ENCODE measurements around the gene B4GALNT3.

Gene B4GALNT3

DNA sequence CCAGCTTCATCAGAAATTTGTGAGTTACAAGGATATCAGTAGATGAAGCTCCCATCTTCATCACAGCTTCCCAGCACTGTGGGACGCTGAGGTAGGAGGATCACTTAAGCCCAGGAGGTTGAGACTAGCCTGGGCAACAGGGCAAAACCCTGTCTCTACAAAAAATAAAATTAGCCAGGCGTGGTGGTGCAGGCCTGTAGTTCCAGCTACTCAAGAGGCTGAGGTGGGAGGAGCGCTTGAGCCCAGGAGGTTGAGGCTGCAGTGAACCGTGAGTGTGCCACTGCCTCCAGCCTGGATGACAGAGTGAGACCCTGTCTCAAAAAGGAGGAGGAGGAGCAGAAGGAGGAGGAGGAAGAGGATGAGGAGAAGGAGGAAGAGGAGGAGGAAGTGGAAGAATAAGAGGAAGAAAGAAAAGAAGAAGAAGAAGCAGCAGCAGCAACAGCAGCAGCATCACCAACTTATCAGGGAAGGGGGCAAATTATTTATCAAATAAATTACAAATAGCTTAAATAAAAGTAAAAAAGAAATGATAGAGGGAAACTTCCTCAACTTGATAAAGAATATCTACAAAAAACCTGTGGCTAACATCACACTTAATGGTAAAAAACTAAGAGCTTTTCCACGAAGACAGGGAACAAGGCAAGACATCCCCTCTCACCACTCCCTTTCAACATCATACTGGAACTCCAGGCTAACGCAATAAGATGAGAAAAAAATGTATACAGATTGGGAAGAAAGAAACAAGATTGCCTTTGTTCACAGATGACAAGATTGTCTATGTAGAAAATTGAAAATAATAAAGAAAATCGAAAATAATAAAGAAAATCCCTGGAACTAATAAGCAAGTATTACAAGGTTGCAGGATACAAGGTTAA is 133.9 kb downstream of the B4GALNT3 start:
- DNase-seq (ENCODE audit: low spot score) = no peak

DNA sequence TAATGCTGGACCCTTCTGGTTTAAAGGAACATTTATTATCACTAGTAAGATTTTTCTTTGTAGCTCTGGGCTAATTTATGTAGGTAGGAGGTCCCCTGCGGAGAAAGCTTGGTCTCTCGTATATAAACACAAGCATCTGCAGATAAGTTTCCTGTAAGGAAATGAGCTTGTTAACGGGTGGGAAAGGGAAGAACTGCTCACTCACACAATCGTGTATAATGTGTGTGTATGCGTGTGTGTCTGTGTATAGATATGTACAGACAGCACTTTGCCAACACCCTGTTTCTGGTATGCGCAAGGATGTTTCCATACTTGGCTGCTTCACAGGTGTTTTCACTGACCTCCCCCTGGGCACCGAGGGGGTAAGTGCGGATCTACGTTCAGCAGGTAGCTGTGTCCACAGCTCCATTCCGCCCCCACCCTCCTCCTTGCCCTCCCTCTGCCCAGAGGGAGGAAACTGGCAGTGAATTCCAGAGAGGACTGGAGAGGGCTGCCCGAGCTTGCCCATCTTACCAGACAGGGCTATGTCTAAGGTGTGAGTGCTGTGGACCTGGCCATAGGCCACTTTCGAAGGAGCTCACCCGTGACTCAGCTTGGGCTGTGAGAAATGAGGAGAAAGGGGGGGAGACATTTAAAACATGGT is 138.3 kb downstream of the B4GALNT3 start:
- DNase-seq (ENCODE audit: low spot score) = no peak

DNA sequence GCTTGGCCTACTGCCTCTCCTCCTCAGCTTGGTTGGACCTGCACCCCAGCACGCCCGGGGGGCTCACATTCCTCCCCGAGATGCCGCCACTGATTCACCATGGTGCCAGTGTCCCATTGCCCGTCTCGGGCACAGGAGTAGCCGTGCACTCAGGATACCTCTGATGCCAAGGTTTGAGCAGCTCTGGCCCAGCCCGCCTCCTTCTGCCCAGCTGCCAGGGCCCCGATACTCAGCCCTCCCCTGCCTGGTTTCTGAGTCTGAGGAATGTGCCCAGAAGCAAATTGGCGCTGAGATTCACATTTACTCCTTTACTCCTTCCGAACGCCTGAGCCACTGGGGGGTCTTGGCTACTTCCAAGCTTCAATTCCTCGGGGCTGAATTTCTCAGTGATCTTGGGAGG is 140.0 kb downstream of the B4GALNT3 start:
- DNase-seq (ENCODE audit: low spot score) = no peak

DNA sequence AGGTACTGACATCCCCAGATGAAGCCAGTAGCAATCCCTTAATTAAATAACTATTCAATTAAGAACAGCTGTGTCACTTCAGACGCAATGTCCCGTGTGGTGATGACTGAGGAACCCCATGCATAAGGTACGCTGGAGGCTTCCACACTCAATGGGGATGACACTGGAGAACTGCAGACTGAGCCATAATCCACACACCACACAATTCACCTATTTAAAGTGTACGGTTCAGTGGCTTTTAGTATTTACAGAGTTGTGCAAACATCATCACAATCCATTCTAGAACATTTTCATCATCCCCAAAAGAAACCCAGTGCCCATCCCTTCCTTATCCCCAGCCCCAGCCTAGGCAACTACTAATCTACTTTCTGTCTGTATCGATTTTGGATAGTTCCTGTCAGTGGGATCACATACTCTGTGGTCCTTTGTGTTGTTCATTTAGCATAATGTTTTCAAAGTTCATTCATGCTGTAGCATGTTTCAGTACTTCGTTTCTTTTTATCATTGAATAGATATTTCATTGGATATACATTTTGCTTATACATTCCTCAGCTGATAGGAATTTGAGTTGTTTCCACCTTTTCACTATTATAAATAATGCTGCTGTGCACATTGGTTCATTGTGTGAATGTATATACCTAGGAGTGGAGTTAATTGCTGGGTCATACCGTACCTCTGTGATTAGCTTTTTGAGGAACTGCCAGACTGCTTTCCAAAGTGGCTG is 142.4 kb downstream of the B4GALNT3 start:
- no peak for DNase-seq (ENCODE audit: low spot score)

DNA sequence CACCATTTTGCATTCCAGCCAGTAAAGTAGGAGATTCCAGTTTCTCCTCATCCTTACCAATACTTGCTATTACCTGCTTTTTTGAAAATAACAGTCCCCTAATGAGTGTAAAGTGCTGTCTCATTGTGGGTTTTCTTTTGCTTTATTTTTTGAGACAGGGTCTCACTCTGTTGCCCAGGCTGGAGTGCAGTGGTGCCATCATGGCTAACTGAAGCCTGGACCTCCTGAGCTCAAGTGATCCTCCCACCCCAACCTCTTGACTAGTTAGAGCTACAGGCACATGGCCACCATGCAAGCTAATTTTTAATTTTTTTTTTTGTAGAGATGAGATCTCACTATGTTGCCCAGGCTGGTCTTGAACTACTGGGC is 142.9 kb downstream of the B4GALNT3 start:
- no peak for DNase-seq (ENCODE audit: low spot score)

DNA sequence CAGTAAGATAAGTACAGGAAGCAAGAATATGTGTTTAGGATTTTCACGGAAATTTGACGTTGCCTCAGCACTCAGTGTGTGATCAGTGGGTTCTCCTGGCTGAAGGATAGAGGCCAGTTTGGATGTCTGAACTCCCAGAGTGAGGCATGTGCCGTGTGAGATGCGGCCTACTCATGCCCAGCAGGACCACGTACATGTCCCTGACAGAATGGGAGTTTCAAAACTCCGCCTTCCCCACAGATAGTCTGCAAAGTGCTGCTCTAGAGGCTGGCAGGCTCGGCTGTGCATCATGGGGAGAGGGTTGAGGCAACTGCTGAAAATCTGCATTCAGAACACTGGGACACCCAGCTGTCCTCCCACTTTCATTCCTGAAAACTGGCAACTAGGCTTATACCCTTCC is 145.2 kb downstream of the B4GALNT3 start:
- DNase-seq (ENCODE audit: low spot score) = no peak

DNA sequence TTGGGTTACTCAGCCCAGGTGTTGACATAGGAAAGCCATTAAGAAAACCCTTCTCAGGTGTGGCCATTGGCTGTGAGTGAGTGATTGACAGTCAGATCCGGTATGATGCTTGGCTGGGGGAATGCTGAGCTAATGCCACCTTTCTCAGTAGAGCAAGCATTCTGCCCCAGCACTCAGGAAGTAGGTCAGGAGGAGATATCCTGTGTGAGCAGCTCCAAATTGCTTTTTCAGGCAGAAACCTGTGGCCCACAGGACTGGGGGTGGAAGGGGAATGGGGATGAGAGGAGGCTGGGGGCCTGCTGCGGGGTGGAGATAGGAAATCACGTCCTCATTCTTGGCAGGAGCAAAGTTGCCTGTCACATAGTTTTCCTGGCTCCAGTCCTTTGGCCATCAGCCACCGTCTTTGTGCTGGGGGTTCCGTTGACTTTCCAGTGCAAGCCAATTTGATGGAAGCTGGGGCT is 147.8 kb downstream of the B4GALNT3 start:
- no peak for DNase-seq (ENCODE audit: low spot score)

DNA sequence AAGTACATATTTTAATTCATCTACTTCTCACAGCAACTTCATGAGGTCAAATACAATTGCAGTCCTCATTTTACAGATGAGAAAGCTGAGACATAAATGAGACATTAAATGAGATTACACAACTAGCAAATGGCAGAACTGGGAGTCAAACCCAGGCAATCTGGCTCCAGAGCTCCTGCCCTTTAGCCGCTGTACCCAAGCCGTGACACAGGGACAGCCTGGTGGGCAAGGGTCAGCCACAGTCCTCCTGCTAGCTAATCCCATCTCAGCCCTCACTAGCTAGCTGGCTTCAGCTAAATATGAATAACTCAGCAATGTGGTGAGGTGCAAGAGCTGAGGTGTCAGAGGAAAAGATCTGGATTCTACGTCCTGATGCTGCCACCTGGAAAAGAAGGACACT is 148.7 kb downstream of the B4GALNT3 start:
- DNase-seq (ENCODE audit: low spot score) = no peak

DNA sequence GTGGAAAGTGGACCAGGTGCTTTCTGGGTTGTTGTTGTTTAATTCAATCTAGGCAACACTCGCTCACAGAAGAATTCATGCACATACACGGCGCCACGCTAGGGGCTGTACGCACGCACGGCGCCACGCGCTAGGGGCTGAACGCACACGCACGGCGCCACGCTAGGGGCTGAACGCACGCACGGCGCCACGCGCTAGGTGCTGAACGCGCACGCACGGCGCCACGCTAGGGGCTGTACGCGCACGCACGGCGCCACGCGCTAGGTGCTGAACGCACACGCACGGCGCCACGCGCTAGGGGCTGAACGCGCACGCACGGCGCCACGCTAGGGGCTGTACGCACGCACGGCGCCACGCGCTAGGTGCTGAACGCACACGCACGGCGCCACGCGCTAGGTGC is 149.2 kb downstream of the B4GALNT3 start:
- no peak for DNase-seq (ENCODE audit: low spot score)

DNA sequence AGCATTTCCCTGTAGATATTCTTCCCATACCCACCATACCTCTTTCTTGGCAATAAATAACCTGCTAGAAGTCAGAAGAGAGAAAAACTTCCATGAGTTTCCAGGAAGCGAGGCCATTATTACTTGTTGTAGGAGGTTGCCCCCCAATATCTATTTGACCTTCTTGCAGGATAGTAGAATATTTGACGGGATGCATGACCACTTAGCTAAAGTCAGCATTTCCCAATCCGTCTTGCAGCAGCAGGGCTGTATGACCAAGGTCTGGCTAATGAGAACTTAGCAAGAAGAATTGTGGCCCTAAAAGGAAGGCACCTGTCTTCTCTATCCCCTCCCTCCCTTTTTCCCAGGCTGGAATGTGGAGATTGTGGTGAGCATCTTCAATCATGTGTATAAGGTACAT is 152.0 kb downstream of the B4GALNT3 start:
- no peak for DNase-seq (ENCODE audit: low spot score)

DNA sequence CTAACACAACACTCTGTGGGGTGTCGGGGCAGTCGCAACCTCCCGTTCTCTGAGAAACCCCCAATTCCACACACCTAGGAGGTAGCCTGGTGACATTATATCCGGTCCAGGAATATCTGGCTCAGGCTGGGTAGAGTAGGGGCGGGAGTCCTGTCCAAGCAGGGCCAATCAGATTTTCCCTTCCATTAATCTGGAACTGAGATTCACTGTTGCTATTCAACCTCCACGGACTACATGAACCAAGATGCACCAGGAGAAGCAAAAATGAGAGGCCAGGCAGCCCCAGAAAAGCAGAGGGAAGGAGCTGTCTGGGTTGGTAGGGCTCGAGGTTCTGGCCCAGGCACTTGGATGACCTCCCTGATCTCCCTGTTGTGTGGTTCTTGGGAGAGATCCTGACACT is 152.6 kb downstream of the B4GALNT3 start:
- DNase-seq (ENCODE audit: low spot score) = no peak

DNA sequence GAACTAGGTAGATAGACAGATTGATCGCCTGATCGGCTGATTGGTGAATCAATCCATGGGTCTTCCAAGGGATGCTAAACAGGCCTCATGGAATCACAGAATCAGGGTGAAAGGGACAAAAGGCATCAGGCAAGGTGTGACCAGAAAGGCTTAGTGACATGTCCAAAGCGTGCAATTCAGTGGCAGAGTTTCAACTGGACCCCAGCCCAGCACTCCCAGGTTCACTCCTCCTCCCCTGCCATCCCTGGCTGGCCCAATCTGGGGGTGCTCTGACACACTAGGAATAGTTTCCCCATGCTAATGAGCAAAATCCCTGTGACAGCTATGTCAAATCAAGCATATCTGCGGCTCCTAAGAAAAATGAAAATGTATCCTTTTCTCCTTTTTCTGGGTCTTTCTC is 153.1 kb downstream of the B4GALNT3 start:
- no peak for DNase-seq (ENCODE audit: low spot score)
